HepG2 (cell line): ENCODE results near the gene FLYWCH1. TPM values are rescaled to one million over a fixed set of nuclear protein-coding genes. Genes with fewer than 3 reads are reported as not detected.
A peak's percentile ranks its signal among the peaks of the same experiment; 100 is the strongest.

Experiments
- AGO2 ChIP-seq: fragments of 200-400 bp; formaldehyde crosslinking; optimal IDR thresholded peaks from 2 replicates; pipeline ENCODE3; 2017; ENCODE audit warnings: mild to moderate bottlenecking, low read depth, low read length, moderate library complexity
- BRCA1 ChIP-seq: sonication (generic); formaldehyde crosslinking; IDR thresholded peaks from 2 replicates; pipeline ENCODE4 v1.4.0; 2020; ENCODE audit warnings: missing genetic modification reagents
- CEBPG ChIP-seq: IDR thresholded peaks from 2 replicates; pipeline ENCODE4 v1.6.1; 2016
- DNMT1 ChIP-seq: sonication (generic); formaldehyde crosslinking; IDR thresholded peaks from 2 replicates; pipeline ENCODE4 v1.5.1; 2020; ENCODE audit warnings: mild to moderate bottlenecking, missing genetic modification reagents
- EED ChIP-seq: sonication (generic); formaldehyde crosslinking; IDR thresholded peaks from 2 replicates; pipeline ENCODE4 v1.5.0; 2020; ENCODE audit warnings: mild to moderate bottlenecking, missing genetic modification reagents
- ELK4 ChIP-seq: sonication (generic); formaldehyde crosslinking; IDR thresholded peaks from 2 replicates; pipeline ENCODE4 v1.9.0; 2021; ENCODE audit warnings: missing genetic modification reagents, borderline replicate concordance
- FOXA1 ChIP-seq, 2 experiments: fragments of 450-650 bp in 1 of 2; sonication (generic) in 1 of 2; formaldehyde crosslinking in 1 of 2; IDR thresholded peaks; 2 replicates each; pipeline versions ENCODE4 v1.4.0 to v1.6.1; 2016 to 2020; ENCODE audit warnings: missing genetic modification reagents in 1 of 2
- HDAC2 ChIP-seq: sonication (generic); formaldehyde crosslinking; IDR thresholded peaks from 2 replicates; pipeline ENCODE4 v1.4.0; 2020; ENCODE audit warnings: missing genetic modification reagents
- HOXA5 ChIP-seq: sonication (generic); formaldehyde crosslinking; IDR thresholded peaks from 2 replicates; pipeline ENCODE4 v1.4.0; 2020; ENCODE audit warnings: missing genetic modification reagents
- IRF2 ChIP-seq: IDR thresholded peaks from 2 replicates; pipeline ENCODE4 v1.6.1; 2018; ENCODE audit warnings: missing genetic modification reagents, missing compliant biosample characterization
- PITX1 ChIP-seq: sonication (generic); formaldehyde crosslinking; IDR thresholded peaks from 2 replicates; pipeline ENCODE4 v1.5.1; 2020; ENCODE audit warnings: mild to moderate bottlenecking, missing genetic modification reagents
- RFX3 ChIP-seq: IDR thresholded peaks from 2 replicates; pipeline ENCODE4 v1.6.1; 2016; ENCODE audit warnings: missing biosample characterization, missing genetic modification reagents
- SCMH1 ChIP-seq: sonication (generic); formaldehyde crosslinking; IDR thresholded peaks from 2 replicates; pipeline ENCODE4 v1.9.0; 2021; ENCODE audit warnings: missing genetic modification reagents, mild to moderate bottlenecking, borderline replicate concordance
- SMYD3 ChIP-seq: sonication (generic); formaldehyde crosslinking; IDR thresholded peaks from 2 replicates; pipeline ENCODE4 v1.8.1; 2023; ENCODE audit warnings: mild to moderate bottlenecking, missing genetic modification reagents
- SRY ChIP-seq: sonication (generic); formaldehyde crosslinking; IDR thresholded peaks from 2 replicates; pipeline ENCODE4 v1.8.0; 2022; ENCODE audit warnings: mild to moderate bottlenecking, missing genetic modification reagents
- TERF1 ChIP-seq: sonication (generic); formaldehyde crosslinking; IDR thresholded peaks from 2 replicates; pipeline ENCODE4 v1.8.0; 2022; ENCODE audit warnings: mild to moderate bottlenecking, missing genetic modification reagents, moderate library complexity
- XRCC5 ChIP-seq: fragments of 200-400 bp; formaldehyde crosslinking; optimal IDR thresholded peaks from 2 replicates; pipeline ENCODE3; 2017; ENCODE audit warnings: mild to moderate bottlenecking, low read length
- ZNF207 ChIP-seq: fragments of 450-650 bp; IDR thresholded peaks from 2 replicates; pipeline ENCODE4 v1.6.1; 2016; ENCODE audit warnings: antibody characterized with exemption, borderline replicate concordance
- ZNF44 ChIP-seq: sonication (generic); formaldehyde crosslinking; IDR thresholded peaks from 2 replicates; pipeline ENCODE4 v1.5.1; 2020; ENCODE audit warnings: mild to moderate bottlenecking, missing genetic modification reagents
- ZNF570 ChIP-seq: sonication (generic); formaldehyde crosslinking; IDR thresholded peaks from 2 replicates; pipeline ENCODE4 v1.4.0; 2020; ENCODE audit warnings: mild to moderate bottlenecking, missing genetic modification reagents, borderline replicate concordance
- ZNF678 ChIP-seq: sonication (generic); formaldehyde crosslinking; IDR thresholded peaks from 2 replicates; pipeline ENCODE4 v1.4.0; 2020; ENCODE audit warnings: mild to moderate bottlenecking, missing genetic modification reagents
- ZSCAN22 ChIP-seq: sonication (generic); formaldehyde crosslinking; IDR thresholded peaks from 2 replicates; pipeline ENCODE4 v1.4.0; 2020; ENCODE audit warnings: mild to moderate bottlenecking, missing genetic modification reagents
- polyA plus RNA-seq, 8 experiments: library from polyadenylated mRNA; depleted of rRNA in 3 of 8; stranded (reverse) in 7 of 8; unstranded in 1 of 8; fragments of >200 nt; fragmentation: Illumina TruSeq in 4 of 8; extraction: Trizol in 4 of 8; gene quantifications; 2 replicates each; pipeline versions ENCODE4 v1.2.1 to v1.2.3, GENCODE V29; 2011 to 2016; ENCODE audit warnings: low read depth in 4 of 8, missing spikeins in 1 of 8, mixed read lengths in 1 of 8; ENCODE audit not compliant: insufficient read depth in 1 of 8
- total RNA-seq, 5 experiments: library from RNA; depleted of rRNA; stranded (reverse); fragments of >200 nt; fragmentation: Illumina TruSeq; extraction: Trizol; gene quantifications; 2 replicates each; pipeline ENCODE4 v1.2.3, GENCODE V29; 2016; ENCODE audit warnings: low read depth in 1 of 5
- TF ChIP-seq, protein P1 (sequence below): sonication (generic); formaldehyde crosslinking; IDR thresholded peaks from 2 replicates; pipeline ENCODE4; 2020; ENCODE audit warnings: missing genetic modification reagents, mild to moderate bottlenecking, borderline replicate concordance
- TF ChIP-seq, protein P2 (sequence below): sonication (generic); formaldehyde crosslinking; IDR thresholded peaks from 2 replicates; pipeline ENCODE4 v1.4.0; 2020; ENCODE audit warnings: missing genetic modification reagents

Gene FLYWCH1
- total and polyA plus RNA-seq, 2 of the 13 experiments (the other 11 are each of a cell fraction or from before 2014, with no cell fraction given) = 7.3 to 12.4 TPM

DNA sequence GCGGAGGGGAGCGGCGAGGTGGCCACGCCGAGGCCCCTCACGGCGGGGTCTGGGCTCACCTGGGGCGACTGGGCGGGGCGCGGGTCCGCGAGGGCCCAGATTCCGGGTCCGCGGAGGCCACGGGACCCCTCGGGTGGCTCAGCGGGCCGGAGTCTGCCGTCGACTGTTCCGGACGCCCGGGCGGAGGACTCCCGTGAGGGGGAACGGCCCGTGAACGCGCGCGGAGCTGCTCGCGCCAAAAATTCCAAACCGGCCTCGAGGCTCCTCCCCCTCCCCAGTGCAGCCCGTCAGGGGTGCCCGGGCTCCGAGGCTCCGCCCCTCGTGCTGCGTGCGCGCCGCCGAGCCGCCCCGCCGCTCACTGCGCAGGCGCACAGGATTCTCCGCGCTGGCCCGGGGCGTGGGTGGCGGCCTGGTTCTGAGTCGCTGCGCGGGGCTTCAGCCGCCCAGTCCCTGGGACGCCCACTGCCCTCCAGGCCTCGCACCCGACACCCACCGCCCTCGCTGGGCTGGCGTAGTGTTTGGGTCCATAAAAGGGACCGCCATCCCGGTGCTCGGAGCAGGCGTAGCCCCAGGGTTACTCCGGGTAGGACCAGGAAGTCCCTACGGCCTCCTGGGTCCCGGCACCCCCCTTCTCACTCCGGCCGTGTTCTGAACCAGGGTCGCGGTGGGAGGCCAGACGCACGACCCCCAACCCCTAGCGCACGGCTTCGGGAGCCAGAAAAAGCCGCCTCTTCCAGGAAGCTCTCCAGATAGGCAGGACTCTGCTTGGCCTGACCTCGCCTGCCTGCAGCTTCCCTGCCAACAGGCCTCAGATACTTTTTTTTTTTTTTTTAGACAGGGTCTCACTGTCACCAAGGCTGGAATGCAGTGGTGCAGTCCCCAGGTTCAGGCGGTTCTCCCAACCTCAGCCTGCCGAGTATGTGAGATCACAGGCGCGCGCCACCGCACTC lies 68.8 kb downstream of the FLYWCH1 start, which contains the start of gene PKMYT1 (continued):
- TF ChIP-seq PITX1 (CRISPR knock-in tag) (no peak), ZNF207 (no peak), TERF1 (CRISPR knock-in tag) (no peak), ZNF570 (no peak), RFX3 (CRISPR knock-in tag) (no peak), CEBPG (CRISPR knock-in tag) (no peak), DNMT1 (CRISPR knock-in tag) (peak; percentile 86; the same call in 1 of the 2 replicates), ZNF678 (CRISPR knock-in tag) (no peak), FOXA1 (IDR thresholded peaks at IDR 0.05) (no peak), FOXA1 (CRISPR knock-in tag; IDR thresholded peaks at IDR 0.05) (no peak), ZSCAN22 (CRISPR knock-in tag) (no peak), BRCA1 (CRISPR knock-in tag) (no peak; the same call in 1 of the 2 replicates), SMYD3 (CRISPR knock-in tag) (no peak), ZNF44 (no peak), AGO2 (peak; percentile 95), HDAC2 (no peak), EED (CRISPR knock-in tag) (0 out of 2 replicates have a peak, but pooled peaks have one; percentile 19), IRF2 (peak; percentile 53; the same call in 1 of the 2 replicates), SRY (CRISPR knock-in tag) (0 out of 2 replicates have a peak, but pooled peaks have one; percentile 53), SCMH1 (CRISPR knock-in tag) (no peak), HOXA5 (CRISPR knock-in tag) (peak; percentile 74), ELK4 (CRISPR knock-in tag) (no peak), XRCC5 (no peak)
- TF ChIP-seq, protein P1, sequence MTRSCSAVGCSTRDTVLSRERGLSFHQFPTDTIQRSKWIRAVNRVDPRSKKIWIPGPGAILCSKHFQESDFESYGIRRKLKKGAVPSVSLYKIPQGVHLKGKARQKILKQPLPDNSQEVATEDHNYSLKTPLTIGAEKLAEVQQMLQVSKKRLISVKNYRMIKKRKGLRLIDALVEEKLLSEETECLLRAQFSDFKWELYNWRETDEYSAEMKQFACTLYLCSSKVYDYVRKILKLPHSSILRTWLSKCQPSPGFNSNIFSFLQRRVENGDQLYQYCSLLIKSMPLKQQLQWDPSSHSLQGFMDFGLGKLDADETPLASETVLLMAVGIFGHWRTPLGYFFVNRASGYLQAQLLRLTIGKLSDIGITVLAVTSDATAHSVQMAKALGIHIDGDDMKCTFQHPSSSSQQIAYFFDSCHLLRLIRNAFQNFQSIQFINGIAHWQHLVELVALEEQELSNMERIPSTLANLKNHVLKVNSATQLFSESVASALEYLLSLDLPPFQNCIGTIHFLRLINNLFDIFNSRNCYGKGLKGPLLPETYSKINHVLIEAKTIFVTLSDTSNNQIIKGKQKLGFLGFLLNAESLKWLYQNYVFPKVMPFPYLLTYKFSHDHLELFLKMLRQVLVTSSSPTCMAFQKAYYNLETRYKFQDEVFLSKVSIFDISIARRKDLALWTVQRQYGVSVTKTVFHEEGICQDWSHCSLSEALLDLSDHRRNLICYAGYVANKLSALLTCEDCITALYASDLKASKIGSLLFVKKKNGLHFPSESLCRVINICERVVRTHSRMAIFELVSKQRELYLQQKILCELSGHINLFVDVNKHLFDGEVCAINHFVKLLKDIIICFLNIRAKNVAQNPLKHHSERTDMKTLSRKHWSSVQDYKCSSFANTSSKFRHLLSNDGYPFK = peak; percentile 57; the same call in 1 of the 2 replicates
- TF ChIP-seq, protein P2, sequence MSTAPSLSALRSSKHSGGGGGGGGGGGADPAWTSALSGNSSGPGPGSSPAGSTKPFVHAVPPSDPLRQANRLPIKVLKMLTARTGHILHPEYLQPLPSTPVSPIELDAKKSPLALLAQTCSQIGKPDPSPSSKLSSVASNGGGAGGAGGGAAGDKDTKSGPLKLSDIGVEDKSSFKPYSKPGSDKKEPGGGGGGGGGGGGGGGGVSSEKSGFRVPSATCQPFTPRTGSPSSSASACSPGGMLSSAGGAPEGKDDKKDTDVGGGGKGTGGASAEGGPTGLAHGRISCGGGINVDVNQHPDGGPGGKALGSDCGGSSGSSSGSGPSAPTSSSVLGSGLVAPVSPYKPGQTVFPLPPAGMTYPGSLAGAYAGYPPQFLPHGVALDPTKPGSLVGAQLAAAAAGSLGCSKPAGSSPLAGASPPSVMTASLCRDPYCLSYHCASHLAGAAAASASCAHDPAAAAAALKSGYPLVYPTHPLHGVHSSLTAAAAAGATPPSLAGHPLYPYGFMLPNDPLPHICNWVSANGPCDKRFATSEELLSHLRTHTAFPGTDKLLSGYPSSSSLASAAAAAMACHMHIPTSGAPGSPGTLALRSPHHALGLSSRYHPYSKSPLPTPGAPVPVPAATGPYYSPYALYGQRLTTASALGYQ (CRISPR knock-in tag) = no peak
